22Rv1 (cell line): ENCODE results near the gene CTSF.

Experiments
- H3K27ac ChIP-seq: fragments of 450-650 bp; 2 replicates; pipeline ENCODE4 v1.5.1; 2017
- ZFX ChIP-seq: fragments of 450-650 bp; IDR thresholded peaks from 2 replicates; pipeline ENCODE4 v1.6.1; 2017; ENCODE audit warnings: antibody characterized with exemption, borderline replicate concordance
- TF ChIP-seq, protein P1 (sequence below): fragments of 450-650 bp; IDR thresholded peaks from 2 replicates; pipeline ENCODE4 v1.5.1; 2017; ENCODE audit warnings: mild to moderate bottlenecking

The CTSF gene

DNA sequence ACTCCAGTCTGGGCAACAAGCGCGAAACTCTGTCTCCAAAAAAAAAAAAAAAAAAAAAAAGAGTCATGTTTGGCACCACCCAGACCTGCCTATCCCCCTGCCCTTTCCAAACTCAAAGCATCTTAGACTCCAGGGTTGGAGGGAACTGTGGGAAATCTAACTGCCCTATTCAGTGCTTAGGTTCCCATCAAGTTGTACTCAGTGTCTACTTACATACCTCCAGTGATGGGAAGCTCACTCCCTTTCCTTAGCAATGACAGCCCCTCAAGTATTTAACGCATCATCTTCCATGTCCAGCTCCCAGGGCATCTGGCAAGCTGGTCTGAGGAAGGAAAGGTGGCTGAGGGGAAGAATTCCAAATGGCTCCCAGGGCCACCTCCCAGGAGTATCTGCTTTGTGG is 18.7 kb downstream of the CTSF start:
- H3K27ac ChIP-seq, result no peak overlapping the region
- TF ChIP-seq ZFX, result no peak
- TF ChIP-seq, protein P1, sequence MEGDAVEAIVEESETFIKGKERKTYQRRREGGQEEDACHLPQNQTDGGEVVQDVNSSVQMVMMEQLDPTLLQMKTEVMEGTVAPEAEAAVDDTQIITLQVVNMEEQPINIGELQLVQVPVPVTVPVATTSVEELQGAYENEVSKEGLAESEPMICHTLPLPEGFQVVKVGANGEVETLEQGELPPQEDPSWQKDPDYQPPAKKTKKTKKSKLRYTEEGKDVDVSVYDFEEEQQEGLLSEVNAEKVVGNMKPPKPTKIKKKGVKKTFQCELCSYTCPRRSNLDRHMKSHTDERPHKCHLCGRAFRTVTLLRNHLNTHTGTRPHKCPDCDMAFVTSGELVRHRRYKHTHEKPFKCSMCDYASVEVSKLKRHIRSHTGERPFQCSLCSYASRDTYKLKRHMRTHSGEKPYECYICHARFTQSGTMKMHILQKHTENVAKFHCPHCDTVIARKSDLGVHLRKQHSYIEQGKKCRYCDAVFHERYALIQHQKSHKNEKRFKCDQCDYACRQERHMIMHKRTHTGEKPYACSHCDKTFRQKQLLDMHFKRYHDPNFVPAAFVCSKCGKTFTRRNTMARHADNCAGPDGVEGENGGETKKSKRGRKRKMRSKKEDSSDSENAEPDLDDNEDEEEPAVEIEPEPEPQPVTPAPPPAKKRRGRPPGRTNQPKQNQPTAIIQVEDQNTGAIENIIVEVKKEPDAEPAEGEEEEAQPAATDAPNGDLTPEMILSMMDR, result no peak

DNA sequence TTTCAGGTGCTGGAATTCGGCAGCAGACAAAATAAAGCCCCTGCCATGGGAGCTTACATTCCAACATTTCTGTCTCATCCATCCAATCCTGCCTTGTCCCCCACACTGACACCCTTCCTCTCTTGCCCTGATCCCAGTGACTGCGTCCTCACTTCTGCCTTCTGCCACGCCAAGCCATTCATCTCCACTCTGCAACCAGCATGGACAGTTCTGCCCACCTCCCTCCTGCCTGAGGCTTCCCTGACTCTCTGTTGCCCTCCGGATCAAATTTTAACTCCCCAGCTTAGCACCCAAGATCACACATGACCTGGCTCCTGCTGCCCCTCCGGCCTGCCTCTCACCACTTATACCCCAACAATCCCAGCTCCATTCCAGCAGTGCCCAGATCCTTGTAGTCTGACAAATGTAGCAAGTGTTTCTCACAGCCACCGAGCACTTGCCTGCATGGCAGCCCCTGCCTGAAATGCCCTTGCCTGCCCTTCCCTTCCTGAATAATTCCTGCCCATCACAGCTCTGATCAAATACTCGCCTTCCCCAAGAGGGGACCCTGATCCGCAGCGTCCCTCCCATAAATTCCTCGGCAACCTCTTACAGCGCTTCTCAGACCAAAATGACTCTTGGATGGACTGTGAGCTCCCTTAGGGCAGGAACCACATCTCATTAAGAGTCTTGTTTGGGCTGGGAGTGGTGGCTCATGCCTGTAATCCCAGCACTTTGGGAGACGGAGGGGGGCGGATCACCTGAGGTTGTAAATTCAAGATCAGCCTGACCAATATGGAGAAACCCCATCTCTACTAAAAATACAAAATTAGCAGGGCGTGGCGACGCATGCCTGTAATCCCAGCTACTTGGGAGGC is 19.4 kb downstream of the CTSF start:
- H3K27ac ChIP-seq, result no peak overlapping the region
- TF ChIP-seq, protein P1, result no peak
- TF ChIP-seq ZFX, result no peak

DNA sequence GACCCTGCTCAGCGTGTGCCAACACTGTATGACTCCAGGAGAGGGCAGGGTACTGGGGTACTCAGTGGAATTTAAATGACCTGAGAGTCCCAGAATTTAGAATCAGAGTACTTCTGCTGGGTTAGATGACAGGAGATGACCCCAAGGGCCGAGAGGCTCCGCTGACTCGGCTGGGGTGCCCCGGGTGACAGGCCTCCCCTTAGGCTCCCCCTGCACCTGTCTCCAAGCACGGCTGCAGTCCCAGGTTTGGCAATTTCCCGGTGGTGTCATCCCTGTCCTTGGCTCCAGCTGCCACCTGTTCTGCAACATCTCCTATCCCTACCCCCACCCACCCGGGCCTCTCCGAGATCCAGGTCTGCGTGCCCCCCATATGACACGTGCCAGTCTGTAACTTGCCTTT is 20.4 kb downstream of the CTSF start:
- TF ChIP-seq ZFX, result no peak

DNA sequence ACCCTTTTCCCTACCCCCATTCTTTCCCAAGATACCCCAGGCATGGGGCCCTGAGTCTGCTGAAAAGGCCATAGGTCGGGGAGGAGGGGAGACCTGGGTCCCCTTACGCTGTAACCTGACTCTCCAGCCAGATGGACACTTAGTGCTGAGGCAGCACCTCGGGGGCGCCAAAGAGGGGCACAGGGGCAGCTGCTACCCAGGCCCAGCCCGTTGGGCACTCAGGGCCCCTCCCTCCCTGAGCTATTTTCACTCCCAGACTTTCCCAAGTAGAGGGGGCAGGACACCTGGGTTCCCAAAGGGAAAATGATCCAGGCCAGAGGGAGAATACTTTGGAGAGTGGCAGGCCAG is 20.8 kb downstream of the CTSF start:
- H3K27ac ChIP-seq, result no peak overlapping the region
- TF ChIP-seq ZFX, result no peak
- TF ChIP-seq, protein P1, result no peak

More for the DNA sequence above, 20.4 kb downstream of the CTSF start:
- no peak overlapping the region for H3K27ac ChIP-seq

DNA sequence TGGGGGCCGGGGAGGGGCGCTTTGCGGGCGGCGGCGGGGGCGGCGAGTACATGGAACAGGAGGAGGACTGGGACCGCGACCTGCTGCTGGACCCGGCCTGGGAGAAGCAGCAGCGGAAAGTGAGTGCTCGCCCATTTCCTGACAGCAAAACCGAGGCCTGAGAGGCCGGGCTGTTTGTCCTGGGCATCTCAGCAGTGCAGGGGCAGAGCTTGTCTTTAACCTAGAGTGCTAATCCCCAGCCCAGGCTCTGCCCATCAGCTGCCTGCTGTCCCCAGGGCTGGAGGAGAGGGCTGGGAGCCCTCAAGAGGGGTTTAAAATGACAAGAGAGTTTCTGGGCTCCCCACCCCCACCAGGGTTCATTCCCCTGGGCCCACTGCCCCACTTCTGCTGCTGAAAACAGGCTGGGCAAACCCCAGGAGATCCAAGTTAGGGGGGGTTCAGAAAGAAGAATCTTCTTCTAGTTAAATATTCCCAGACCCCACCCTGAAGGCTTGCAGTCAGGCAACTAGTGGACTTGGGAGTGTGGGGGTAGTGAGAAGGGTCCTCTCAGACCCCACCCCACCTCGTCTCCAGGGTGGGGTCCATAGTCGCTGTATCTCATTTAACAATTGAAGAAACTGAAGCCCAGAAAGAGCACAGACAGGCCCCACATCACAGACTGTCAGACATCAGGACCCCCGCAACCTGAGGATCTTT is 21.3 kb downstream of the CTSF start:
- H3K27ac ChIP-seq, result no peak overlapping the region
- TF ChIP-seq ZFX, result no peak
- TF ChIP-seq, protein P1, result no peak

DNA sequence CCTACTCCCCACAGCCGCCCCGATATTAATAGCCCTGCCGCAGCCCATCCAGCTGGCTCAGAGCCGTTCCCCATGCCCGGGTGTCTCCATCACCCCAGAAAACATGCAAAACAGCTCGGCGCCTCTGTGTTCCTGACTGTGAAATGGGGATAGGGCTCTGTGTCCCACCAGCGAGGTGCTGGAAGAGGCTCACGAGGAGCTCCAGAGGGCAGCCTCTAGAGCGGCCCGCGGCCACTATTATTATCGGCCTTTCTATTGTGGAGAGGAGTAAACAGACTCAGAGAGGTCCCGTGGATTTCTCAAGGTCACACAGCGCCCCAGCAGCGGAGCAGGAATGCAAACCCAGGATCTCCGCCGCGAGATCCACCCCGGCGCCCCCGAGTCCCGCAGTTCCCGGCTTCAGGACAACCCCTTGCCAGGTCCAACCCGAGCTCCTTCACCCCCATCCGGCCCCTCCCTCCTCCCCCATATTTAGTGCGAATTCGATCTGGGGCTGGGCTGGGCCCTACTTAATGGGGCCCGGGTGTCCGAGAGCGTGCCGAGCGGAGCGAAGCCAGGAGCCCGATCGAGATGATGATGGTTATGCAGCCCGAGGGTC is 21.9 kb downstream of the CTSF start, which contains the start of gene ACTN3:
TSS of gene ACTN3 (plus strand) at position 536 of the 598 bp plus-strand sequence. CDS start at position 571, 35 bp downstream.
- peak within 1 kb of the TSS; percentile 71 for H3K27ac ChIP-seq
- TF ChIP-seq ZFX, result no peak
- TF ChIP-seq, protein P1, result no peak

DNA sequence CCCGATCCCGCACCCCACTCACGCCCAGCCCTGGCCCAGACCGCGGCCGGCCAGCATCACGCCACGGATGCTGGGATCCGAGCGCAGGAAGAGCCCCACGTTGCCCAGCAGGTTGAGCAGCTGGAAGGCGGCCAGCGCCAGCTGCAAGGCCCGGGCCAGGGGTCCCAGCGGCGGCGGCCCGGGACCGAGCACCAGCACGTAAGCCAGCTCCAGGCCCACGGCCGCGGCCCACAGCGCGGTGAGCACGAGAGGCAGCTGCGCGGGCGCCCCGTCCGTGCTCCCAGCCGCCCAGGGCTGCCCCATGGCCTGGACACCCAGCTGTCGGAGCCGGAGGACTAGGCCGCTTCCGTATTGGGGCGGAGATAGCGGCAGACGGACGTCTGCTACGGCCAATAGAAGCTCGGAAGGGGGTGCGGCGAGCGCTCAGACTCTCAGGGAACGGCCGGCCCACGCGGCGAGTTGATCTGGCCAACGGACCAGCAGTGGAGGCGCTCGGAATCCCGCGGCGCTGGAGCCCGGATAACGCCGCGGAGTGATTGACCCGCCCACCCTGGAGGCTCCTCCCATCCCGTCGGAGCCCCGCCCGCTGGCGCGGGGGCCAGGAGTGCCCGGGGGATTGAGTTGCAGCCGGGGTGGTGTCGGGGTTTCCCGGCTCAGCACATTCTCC is 22.6 kb downstream of the CTSF start, which contains the start of gene ZDHHC24:
TSS of gene ZDHHC24 (minus strand) at position 348 of the 667 bp plus-strand sequence. CDS start at position 303, 45 bp downstream.
- TF ChIP-seq ZFX, result no peak
- TF ChIP-seq, protein P1, result no peak
- H3K27ac ChIP-seq, result peak within 1 kb of the TSS; percentile 71

DNA sequence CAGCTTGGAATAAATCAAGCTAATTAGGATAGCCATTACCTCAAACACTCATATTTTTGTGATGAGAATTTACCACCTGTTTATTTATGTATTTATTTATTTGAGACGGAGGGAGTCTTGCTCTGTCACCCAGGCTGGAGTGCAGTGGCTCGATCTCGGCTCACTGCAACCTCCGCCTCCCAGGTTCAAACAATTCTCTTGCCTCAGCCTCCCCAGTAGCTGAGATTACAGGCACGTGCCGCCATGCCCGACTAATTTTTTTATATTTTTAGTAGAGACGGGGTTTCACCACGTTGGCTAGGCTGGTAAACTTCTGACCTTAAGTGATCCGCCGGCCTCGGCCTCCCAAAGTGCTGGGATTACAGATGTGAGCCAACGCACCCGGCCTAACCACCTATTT is 23.5 kb downstream of the CTSF start:
- peak overlapping the region; percentile 71 for H3K27ac ChIP-seq
